ENCODE measurements around the gene BCAP31.

DNA sequence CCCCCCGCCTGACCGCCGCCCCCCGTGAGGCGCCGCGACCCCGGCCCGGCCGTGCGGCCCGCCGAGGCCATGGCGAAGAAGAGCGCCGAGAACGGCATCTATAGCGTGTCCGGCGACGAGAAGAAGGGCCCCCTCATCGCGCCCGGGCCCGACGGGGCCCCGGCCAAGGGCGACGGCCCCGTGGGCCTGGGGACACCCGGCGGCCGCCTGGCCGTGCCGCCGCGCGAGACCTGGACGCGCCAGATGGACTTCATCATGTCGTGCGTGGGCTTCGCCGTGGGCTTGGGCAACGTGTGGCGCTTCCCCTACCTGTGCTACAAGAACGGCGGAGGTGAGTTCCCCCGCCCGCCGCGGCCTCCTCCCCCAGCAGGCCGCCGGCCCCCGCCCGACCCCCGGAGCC, 35.7 kb downstream of the BCAP31 start:
- TF ChIP-seq, protein P1, sequence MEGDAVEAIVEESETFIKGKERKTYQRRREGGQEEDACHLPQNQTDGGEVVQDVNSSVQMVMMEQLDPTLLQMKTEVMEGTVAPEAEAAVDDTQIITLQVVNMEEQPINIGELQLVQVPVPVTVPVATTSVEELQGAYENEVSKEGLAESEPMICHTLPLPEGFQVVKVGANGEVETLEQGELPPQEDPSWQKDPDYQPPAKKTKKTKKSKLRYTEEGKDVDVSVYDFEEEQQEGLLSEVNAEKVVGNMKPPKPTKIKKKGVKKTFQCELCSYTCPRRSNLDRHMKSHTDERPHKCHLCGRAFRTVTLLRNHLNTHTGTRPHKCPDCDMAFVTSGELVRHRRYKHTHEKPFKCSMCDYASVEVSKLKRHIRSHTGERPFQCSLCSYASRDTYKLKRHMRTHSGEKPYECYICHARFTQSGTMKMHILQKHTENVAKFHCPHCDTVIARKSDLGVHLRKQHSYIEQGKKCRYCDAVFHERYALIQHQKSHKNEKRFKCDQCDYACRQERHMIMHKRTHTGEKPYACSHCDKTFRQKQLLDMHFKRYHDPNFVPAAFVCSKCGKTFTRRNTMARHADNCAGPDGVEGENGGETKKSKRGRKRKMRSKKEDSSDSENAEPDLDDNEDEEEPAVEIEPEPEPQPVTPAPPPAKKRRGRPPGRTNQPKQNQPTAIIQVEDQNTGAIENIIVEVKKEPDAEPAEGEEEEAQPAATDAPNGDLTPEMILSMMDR (IDR thresholded peaks at IDR 0.05), result no peak
- no peak for TF ChIP-seq POLR2AphosphoS5 (IDR thresholded peaks at IDR 0.05)
- TF ChIP-seq EP300 (IDR thresholded peaks at IDR 0.05; ENCODE audit: low read depth), result no peak

Measured in transverse colon (tissue), 4 donors.